PC-3 (cell line): ENCODE measurements around the gene PPARGC1A. TPM values are rescaled to one million over a fixed set of nuclear protein-coding genes. Genes with fewer than 3 reads are reported as not detected.

Experiments used
- ATAC-seq: fragments of 200-7000 bp; cut with Tn5 transposase; 2 replicates; pipeline ENCODE4 v1.9.1; 2020; ENCODE audit warnings: mild to moderate bottlenecking, moderate library complexity
- BruUV-seq: library from RNA; stranded (reverse); fragments of 400-500 nt; replicated peaks from 2 replicates; lab custom pipeline; 2021; lab: Mats Ljungman, UMichigan
- CTCF ChIA-PET: fragments of 300-600 bp; sonication (Branson Sonifier 250); formaldehyde crosslinking; loops from one replicate; lab custom pipeline; 2022; ENCODE audit warnings: antibody characterized with exemption; lab: Charles Lee
- POLR2A ChIA-PET: fragments of 300-600 bp; sonication (Branson Sonifier 250); formaldehyde crosslinking; loops from one replicate; lab custom pipeline; 2022; ENCODE audit warnings: antibody characterized with exemption; ENCODE audit not compliant: unreplicated experiment; lab: Charles Lee
- DNase-seq: peaks from one replicate; pipeline ENCODE4 v3.0.0-alpha.2; 2015
- H2AFZ ChIP-seq: fragments of 300-600 bp; sonication (generic); 2 replicates; pipeline ENCODE4 v1.6.0; 2016; ENCODE audit warnings: antibody characterized with exemption, low read length
- H3F3A ChIP-seq: fragments of 300-600 bp; sonication (generic); one replicate; pipeline ENCODE4 v1.6.0; 2017; ENCODE audit warnings: antibody characterized with exemption, low read length, control low read depth, mild to moderate bottlenecking; ENCODE audit not compliant: unreplicated experiment
- H3K27ac ChIP-seq: fragments of 300-600 bp; sonication (generic); 2 replicates; pipeline ENCODE4 v1.5.1; 2016; ENCODE audit warnings: mild to moderate bottlenecking, low read length
- H3K27me3 ChIP-seq: fragments of 300-600 bp; sonication (generic); 2 replicates; pipeline ENCODE4 v1.6.1; 2016; ENCODE audit warnings: low read length, mixed read lengths
- H3K36me3 ChIP-seq: fragments of 300-600 bp; sonication (generic); 2 replicates; pipeline ENCODE4 v1.6.1; 2016; ENCODE audit warnings: low read depth, mixed run types, low read length, mixed read lengths
- H3K4me1 ChIP-seq: fragments of 300-600 bp; sonication (generic); 2 replicates; pipeline ENCODE4 v1.5.1; 2016; ENCODE audit warnings: low read length; ENCODE audit not compliant: insufficient read depth
- H3K4me2 ChIP-seq: fragments of 300-600 bp; sonication (generic); 2 replicates; pipeline ENCODE4 v1.6.0; 2016; ENCODE audit warnings: low read length
- H3K4me3 ChIP-seq: fragments of 300-600 bp; sonication (generic); 2 replicates; pipeline ENCODE4 v1.5.1; 2016; ENCODE audit warnings: mild to moderate bottlenecking, low read length, mixed read lengths
- H3K79me2 ChIP-seq: fragments of 300-600 bp; sonication (generic); 2 replicates; pipeline ENCODE4 v1.6.1; 2017; ENCODE audit warnings: low read length, mixed read lengths
- H3K9ac ChIP-seq: fragments of 300-600 bp; sonication (generic); 2 replicates; pipeline ENCODE4 v1.6.0; 2016; ENCODE audit warnings: mild to moderate bottlenecking, low read length
- H3K9me2 ChIP-seq: fragments of 300-600 bp; sonication (generic); replicated peaks from 2 replicates; pipeline ENCODE4 v1.6.1; 2016; ENCODE audit warnings: mixed run types, low read length, mixed read lengths
- H3K9me3 ChIP-seq: fragments of 300-600 bp; sonication (generic); 2 replicates; pipeline ENCODE4 v1.6.1; 2016; ENCODE audit warnings: low read length, mixed read lengths
- H4K20me1 ChIP-seq: fragments of 300-600 bp; sonication (generic); 2 replicates; pipeline ENCODE4 v1.6.1; 2016; ENCODE audit warnings: low read length, mixed read lengths
- EZH2 ChIP-seq: fragments of 300-600 bp; sonication (generic); IDR thresholded peaks from one replicate; pipeline ENCODE4 v1.6.1; 2017; ENCODE audit warnings: antibody characterized with exemption, mild to moderate bottlenecking, low read length; ENCODE audit not compliant: unreplicated experiment
- EZH2phosphoT487 ChIP-seq: fragments of 300-600 bp; sonication (generic); IDR thresholded peaks from 2 replicates; pipeline ENCODE4 v1.6.1; 2018; ENCODE audit warnings: mild to moderate bottlenecking, antibody characterized with exemption, low read length, borderline replicate concordance
- intact Hi-C: fragments of 100-400 bp; cut with micrococcal nuclease; formaldehyde crosslinking; loops from 2 replicates; pipeline ENCODE4 v1.9.0; 2023
- total RNA-seq: library from RNA; depleted of rRNA; stranded (reverse); fragments of >200 nt; gene quantifications from 2 replicates; pipeline ENCODE4 v1.2.3, GENCODE V29; 2014
- TF ChIP-seq, protein P1 (sequence below): fragments of 300-600 bp; sonication (generic); conservative IDR thresholded peaks from 2 replicates; pipeline ENCODE4 v1.5.1; 2017; ENCODE audit warnings: antibody characterized with exemption, low read depth, mild to moderate bottlenecking, low read length

The PPARGC1A gene
- total RNA-seq, 1 experiment from 2014 or later: not detected

- TF ChIP-seq, protein P1, sequence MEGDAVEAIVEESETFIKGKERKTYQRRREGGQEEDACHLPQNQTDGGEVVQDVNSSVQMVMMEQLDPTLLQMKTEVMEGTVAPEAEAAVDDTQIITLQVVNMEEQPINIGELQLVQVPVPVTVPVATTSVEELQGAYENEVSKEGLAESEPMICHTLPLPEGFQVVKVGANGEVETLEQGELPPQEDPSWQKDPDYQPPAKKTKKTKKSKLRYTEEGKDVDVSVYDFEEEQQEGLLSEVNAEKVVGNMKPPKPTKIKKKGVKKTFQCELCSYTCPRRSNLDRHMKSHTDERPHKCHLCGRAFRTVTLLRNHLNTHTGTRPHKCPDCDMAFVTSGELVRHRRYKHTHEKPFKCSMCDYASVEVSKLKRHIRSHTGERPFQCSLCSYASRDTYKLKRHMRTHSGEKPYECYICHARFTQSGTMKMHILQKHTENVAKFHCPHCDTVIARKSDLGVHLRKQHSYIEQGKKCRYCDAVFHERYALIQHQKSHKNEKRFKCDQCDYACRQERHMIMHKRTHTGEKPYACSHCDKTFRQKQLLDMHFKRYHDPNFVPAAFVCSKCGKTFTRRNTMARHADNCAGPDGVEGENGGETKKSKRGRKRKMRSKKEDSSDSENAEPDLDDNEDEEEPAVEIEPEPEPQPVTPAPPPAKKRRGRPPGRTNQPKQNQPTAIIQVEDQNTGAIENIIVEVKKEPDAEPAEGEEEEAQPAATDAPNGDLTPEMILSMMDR: no peak
- TF ChIP-seq EZH2phosphoT487 (no peak), EZH2 (no peak)
- Histone ChIP-seq H3K36me3 (no peaks in the 10 kb centered on the region), H3K27ac (no peak overlapping the region), H3F3A (no peaks in the 10 kb centered on the region), H3K9me2 (no peaks in the 10 kb centered on the region), H3K79me2 (no peaks in the 10 kb centered on the region), H3K4me1 (no peaks in the 10 kb centered on the region), H3K4me3 (no peak overlapping the region), H3K9me3 (no peaks in the 10 kb centered on the region), H3K27me3 (peaks cover 19% of the 10 kb centered on the region), H2AFZ (no peak overlapping the region), H3K9ac (no peak overlapping the region), H4K20me1 (no peaks in the 10 kb centered on the region), H3K4me2 (no peak overlapping the region)
- ChIA-PET POLR2A (no interaction called here), CTCF (no interaction called here)
- no TSS peak for BruUV-seq
- DNase-seq (no peak), ATAC-seq (no peak)
- intact Hi-C loops: no loop called here
Measured at GRCh38 chr4:23878246-23878891, 11.5 kb downstream of the PPARGC1A start.

DNA sequence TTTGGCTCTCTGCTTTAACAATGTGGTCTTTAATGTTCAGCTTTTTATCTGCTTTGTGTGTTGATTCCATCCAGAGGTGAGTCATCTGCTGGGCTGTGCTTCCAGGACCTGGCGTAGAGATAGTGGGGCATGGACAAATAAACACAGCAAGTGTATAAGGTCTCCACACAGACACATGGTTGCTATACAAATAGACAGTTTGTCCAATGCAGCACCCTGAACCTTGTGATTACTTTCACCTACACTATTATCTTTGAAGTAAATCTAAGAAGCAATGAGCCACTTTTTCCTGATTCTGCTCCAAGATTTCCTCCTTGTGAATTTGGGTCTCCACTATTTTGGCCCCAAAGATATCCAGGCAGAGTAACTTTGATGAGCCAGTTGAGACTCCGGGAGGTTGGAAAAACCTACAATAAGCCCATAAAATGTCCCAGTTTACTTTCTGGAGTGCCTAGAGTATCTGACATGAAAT, 12.1 kb downstream of the PPARGC1A start:
- Histone ChIP-seq H3K27ac (no peak overlapping the region), H3K36me3 (no peaks in the 10 kb centered on the region), H3F3A (no peaks in the 10 kb centered on the region), H3K79me2 (no peaks in the 10 kb centered on the region), H3K4me2 (no peak overlapping the region), H2AFZ (no peak overlapping the region), H3K9me2 (no peaks in the 10 kb centered on the region), H3K4me1 (no peaks in the 10 kb centered on the region), H4K20me1 (no peaks in the 10 kb centered on the region), H3K9ac (no peak overlapping the region), H3K4me3 (no peak overlapping the region), H3K9me3 (no peaks in the 10 kb centered on the region), H3K27me3 (peaks cover 19% of the 10 kb centered on the region)
- ChIA-PET CTCF (no interaction called here), POLR2A (no interaction called here)
- DNase-seq (no peak), ATAC-seq (no peak)
- no TSS peak for BruUV-seq
- no peak for TF ChIP-seq EZH2phosphoT487
- TF ChIP-seq EZH2: no peak
- TF ChIP-seq, protein P1: no peak
- intact Hi-C loops: no loop called here

DNA sequence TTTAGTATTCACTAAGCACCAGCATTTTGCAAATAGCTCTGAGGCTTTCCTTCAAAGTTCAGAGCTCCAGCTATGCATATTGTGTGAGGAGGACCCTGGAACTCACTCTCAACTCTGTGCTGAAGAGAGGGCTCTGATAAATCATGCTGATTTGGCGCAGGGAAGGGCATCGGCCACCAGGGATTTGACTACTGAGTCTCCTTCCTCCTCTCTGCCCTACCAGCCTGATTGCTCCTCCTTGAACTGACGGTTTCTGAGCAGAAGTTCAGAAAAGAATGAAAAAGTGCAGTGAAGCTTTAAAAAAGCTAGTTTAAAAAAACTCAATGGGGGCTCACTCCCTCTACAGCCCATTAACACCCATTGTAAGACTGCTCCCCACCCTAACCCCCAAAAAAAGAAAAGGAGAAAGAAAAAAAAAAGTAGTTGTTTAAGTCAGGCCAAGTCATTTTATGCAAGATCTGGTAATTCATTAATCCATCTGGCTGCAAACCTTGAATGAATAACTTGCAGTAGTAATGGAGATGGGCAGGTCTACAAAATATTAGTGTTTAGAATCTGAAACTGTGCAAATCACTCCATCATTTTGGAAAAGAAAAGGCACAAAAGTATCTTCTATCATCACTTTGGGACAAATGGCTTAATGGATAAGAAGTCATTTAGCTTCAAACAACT, 13.3 kb downstream of the PPARGC1A start:
- no TSS peak for BruUV-seq

More for the DNA sequence above, 13.3 kb downstream of the PPARGC1A start:
- no peaks in the 10 kb centered on the region for H4K20me1 ChIP-seq
- H3K79me2 ChIP-seq: no peaks in the 10 kb centered on the region
- H3K9me3 ChIP-seq: no peaks in the 10 kb centered on the region
- ChIA-PET CTCF (no interaction called here), POLR2A (no interaction called here)
- H3K4me1 ChIP-seq: no peaks in the 10 kb centered on the region
- no peaks in the 10 kb centered on the region for H3K36me3 ChIP-seq
- H3K4me2 ChIP-seq: no peak overlapping the region
- ATAC-seq (no peak), DNase-seq (no peak)
- no peak overlapping the region for H2AFZ ChIP-seq
- intact Hi-C loops: no loop called here
- no peaks in the 10 kb centered on the region for H3F3A ChIP-seq
- no peaks in the 10 kb centered on the region for H3K9me2 ChIP-seq
- H3K4me3 ChIP-seq: no peak overlapping the region
- no peak overlapping the region for H3K27ac ChIP-seq
- H3K9ac ChIP-seq: no peak overlapping the region
- no peak for TF ChIP-seq EZH2phosphoT487
- TF ChIP-seq, protein P1: no peak
- TF ChIP-seq EZH2: no peak
- peaks cover 19% of the 10 kb centered on the region for H3K27me3 ChIP-seq
